ENCODE results near the gene PRKCA. TPM values are rescaled to one million over a fixed set of nuclear protein-coding genes. Genes with fewer than 3 reads are reported as not detected.
A peak's percentile ranks its signal among the peaks of the same experiment; 100 is the strongest.

Gene PRKCA
- total and polyA plus RNA-seq, 3 experiments from 2014 or later: 1.8 to 74.1 (median 73.9) TPM

DNA sequence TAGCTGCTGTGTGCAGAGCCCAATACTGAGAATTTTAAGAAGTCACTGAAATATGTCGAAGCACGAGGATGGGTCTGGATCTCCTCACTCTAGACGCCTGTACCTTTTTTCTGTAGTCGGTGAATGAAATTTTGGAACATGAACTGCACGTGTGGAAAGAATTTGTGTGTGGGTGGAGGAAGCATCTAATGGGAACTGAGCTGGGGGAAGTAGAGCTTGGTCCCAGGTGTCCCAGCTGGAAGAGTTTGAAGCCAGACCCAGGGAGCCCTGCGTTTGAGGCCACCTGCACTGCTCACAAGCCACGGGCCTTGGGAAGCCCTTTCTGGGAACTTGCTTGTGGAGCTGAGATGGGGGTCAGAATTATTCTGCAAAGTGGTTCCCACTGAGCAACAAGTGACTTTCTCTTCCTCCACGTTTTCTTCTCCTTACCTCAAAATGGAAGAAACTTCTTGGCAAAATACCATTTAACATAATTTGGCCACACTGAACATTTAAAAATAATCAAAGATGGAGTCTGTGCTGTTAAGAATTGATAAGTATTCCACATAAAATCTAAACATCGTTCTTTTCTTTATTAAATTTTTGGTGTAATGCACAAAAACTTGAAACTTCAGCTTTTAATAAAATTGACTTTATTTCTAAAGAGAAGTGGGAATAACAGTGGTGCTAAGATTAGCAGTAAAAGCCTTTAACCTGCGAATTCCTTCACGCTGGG lies 163.8 kb downstream of the PRKCA start:
- Mint-ChIP-seq H3K4me1 (peaks cover 43 to 65% (median 61%) of the 10 kb centered on the region in 3 donors), H3K27me3 (peaks cover 0 to 2% of the 10 kb centered on the region in 2 donors), H3K27ac (peak overlapping the region in 1 of 8 donors; percentile 42), H3K9me3 (no peaks in the 10 kb centered on the region), H3K36me3 (no peaks in the 10 kb centered on the region), H3K4me3 (peak overlapping the region in 6 of 7 donors; percentile 26 to 66 (median 54))
- CTCF ChIA-PET: no interaction called here
- no peaks in the 10 kb centered on the region for H3K36me3 ChIP-seq (ENCODE audit: insufficient read depth, low read length)
- no peak for DNase-seq
- H3K27me3 ChIP-seq (ENCODE audit: insufficient read depth, low read length, poor library complexity, severe bottlenecking): no peaks in the 10 kb centered on the region
- peaks cover 38% of the 10 kb centered on the region for H3K4me1 ChIP-seq (ENCODE audit: insufficient read depth, low read length)
- no peak overlapping the region for H3K27ac ChIP-seq (ENCODE audit: low read depth, low read length)
- no peaks in the 10 kb centered on the region for H3K9me3 ChIP-seq (ENCODE audit: low read length)
- no peak overlapping the region for H3K4me3 ChIP-seq (ENCODE audit: low read length)
- POLR2A ChIA-PET: no interaction called here

DNA sequence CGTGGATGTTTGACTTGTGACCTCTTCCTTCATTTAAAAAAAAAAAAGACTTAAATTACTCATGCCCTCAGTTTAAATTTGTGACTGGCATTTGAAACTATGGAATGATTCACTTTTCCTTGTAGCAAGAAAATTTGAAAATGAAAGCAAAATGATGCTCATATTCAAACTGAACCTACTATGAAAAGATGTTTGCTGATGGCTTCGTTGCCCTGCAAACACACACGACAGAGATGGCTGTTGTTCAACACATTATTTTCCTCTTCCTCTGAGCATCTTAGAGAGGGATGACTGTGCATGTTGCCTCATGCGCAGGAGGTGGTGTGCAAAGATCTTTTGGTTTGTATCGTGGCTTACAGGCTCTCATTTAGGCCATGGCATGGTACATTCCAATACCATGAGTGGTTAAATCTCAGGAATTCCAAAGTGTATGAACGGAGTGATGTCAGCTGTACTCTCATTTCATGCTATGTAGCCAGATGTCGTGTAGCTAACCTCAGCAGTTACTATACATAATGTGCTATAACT lies 164.5 kb downstream of the PRKCA start:
- no peaks in the 10 kb centered on the region for H3K9me3 ChIP-seq (ENCODE audit: low read length)
- POLR2A ChIA-PET: no interaction called here
- Mint-ChIP-seq H3K27ac (peak overlapping the region in 3 of 8 donors; percentile 14 to 55 (median 38)), H3K27me3 (peaks cover 0 to 2% of the 10 kb centered on the region in 2 donors), H3K36me3 (no peaks in the 10 kb centered on the region), H3K9me3 (no peaks in the 10 kb centered on the region), H3K4me1 (peaks cover 40 to 67% (median 63%) of the 10 kb centered on the region in 3 donors), H3K4me3 (peak overlapping the region in 6 of 7 donors; percentile 37 to 66 (median 56))
- H3K27ac ChIP-seq (ENCODE audit: low read depth, low read length): no peak overlapping the region
- H3K4me1 ChIP-seq (ENCODE audit: insufficient read depth, low read length): peaks cover 38% of the 10 kb centered on the region
- no peaks in the 10 kb centered on the region for H3K36me3 ChIP-seq (ENCODE audit: insufficient read depth, low read length)
- no peak overlapping the region for H3K4me3 ChIP-seq (ENCODE audit: low read length)
- CTCF ChIA-PET: interaction anchor here (0.7 kb wide), 1 partner anchor 100 kb away, joined by 3 read pairs; no protein-coding TSS in a partner anchor
- no peaks in the 10 kb centered on the region for H3K27me3 ChIP-seq (ENCODE audit: insufficient read depth, low read length, poor library complexity, severe bottlenecking)
- no peak for DNase-seq

DNA sequence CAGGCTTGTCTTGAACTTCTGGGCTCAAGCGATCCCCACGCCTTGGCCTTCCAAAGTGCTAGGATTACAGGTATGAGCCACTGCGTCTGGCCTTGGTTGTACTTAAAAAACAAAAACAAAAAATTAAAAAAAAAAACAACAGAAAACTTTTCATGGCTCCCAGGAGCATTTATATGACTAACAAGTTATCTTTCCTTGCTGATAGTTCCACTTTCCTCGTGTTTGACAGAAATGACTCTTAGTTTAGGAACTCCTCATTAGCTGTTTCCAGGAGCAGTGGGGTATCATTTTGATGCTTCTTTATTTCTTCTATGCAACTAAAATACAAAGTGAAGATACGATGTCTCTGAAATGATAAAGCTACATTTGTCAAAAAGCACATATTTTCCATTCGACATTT lies 165.4 kb downstream of the PRKCA start:
- peaks cover 0 to 4% (median 0%) of the 10 kb centered on the region in 3 donors for H3K36me3 Mint-ChIP-seq
- no peaks in the 10 kb centered on the region for H3K9me3 ChIP-seq (ENCODE audit: low read length)
- H3K4me3 ChIP-seq (ENCODE audit: low read length): no peak overlapping the region
- no peak overlapping the region for H3K27ac ChIP-seq (ENCODE audit: low read depth, low read length)
- DNase-seq: no peak
- H3K27ac Mint-ChIP-seq: peak overlapping the region in 1 of 8 donors; percentile 50
- no peak overlapping the region for H3K4me3 Mint-ChIP-seq
- POLR2A ChIA-PET: no interaction called here
- H3K4me1 Mint-ChIP-seq: peaks cover 40 to 67% (median 60%) of the 10 kb centered on the region in 3 donors
- H3K4me1 ChIP-seq (ENCODE audit: insufficient read depth, low read length): peaks cover 42% of the 10 kb centered on the region
- CTCF ChIA-PET: interaction anchor here (0.7 kb wide), 1 partner anchor 99 kb away, joined by 3 read pairs; no protein-coding TSS in a partner anchor
- H3K36me3 ChIP-seq (ENCODE audit: insufficient read depth, low read length): no peaks in the 10 kb centered on the region
- H3K9me3 Mint-ChIP-seq: no peaks in the 10 kb centered on the region
- peaks cover 2 to 4% of the 10 kb centered on the region in 2 donors for H3K27me3 Mint-ChIP-seq
- H3K27me3 ChIP-seq (ENCODE audit: insufficient read depth, low read length, poor library complexity, severe bottlenecking): no peaks in the 10 kb centered on the region

DNA sequence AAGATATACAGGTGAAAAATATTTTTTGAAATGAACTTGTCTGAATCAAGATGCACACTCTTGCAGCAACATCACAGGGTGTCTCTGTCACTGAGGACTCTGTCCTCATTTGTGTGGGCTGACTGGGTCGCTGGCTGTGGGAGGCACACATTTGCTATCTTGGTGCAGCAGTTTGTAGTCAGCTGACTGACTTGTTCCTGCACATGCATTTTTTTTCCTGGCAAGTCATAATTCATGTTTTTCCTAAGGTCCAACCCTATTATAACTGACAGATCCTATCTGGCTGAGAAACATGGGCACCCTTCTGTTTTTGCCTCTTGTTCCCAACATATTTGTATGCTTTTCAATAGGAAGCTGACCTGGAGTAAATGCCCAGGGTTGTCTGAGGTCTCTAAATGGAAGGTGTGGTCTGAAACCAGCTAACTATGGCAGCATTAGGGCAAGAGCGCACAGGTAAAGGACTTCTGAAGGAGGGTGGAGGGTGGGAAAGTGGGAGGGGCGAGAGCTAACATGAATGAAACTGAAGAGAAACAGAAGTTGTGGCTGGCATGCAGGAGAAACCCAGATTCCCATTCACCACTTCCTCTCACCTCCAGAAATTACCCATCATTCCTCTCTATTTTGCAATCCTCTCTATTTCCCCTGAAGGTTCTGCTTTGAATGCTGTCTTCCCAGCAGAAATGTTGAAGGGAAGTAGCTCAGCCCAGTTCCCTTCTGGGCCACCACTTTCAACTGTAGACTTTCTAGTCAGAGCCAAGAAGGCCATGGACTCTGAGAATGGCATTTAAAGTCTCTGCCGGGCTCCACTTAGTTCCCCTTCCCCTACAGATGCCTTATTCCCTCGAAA lies 166.1 kb downstream of the PRKCA start:
- H3K27ac Mint-ChIP-seq: peak overlapping the region in 4 of 8 donors; percentile 45 to 61 (median 48)
- peak overlapping the region; percentile 45 for H3K27ac ChIP-seq (ENCODE audit: low read depth, low read length)
- CTCF ChIA-PET: no interaction called here

DNA sequence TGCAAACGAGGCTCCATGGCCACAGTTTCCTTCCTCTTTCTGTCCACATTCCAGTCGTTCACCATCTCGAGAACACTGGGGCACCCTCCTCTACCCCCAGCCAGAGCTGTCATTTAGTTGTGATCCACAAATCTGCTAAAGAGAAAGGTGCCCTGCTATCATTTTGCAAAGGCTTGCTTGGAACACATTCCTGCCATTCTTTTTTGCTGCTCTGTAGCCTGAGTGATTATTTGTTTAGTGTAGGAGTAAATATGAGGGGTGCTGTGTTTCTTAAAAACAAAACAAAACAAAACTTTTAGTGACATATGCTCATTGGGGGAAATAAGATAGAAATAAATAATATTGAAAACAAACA lies 166.7 kb downstream of the PRKCA start:
- Histone ChIP-seq H3K9me3 (ENCODE audit: low read length) (no peaks in the 10 kb centered on the region), H3K27ac (ENCODE audit: low read depth, low read length) (peak overlapping the region; percentile 45), H3K36me3 (ENCODE audit: insufficient read depth, low read length) (no peaks in the 10 kb centered on the region), H3K27me3 (ENCODE audit: insufficient read depth, low read length, poor library complexity, severe bottlenecking) (no peaks in the 10 kb centered on the region), H3K4me3 (ENCODE audit: low read length) (no peak overlapping the region), H3K4me1 (ENCODE audit: insufficient read depth, low read length) (peaks cover 42% of the 10 kb centered on the region)
- H3K9me3 Mint-ChIP-seq: no peaks in the 10 kb centered on the region
- ChIA-PET CTCF (no interaction called here), POLR2A (no interaction called here)
- peaks cover 0 to 4% of the 10 kb centered on the region in 2 donors for H3K27me3 Mint-ChIP-seq
- H3K36me3 Mint-ChIP-seq: peaks cover 0 to 4% (median 0%) of the 10 kb centered on the region in 3 donors
- peaks cover 36 to 61% (median 56%) of the 10 kb centered on the region in 3 donors for H3K4me1 Mint-ChIP-seq
- peak overlapping the region in 1 of 7 donors; percentile 71 for H3K4me3 Mint-ChIP-seq
- H3K27ac Mint-ChIP-seq: peak overlapping the region in 2 of 8 donors; percentile 24 to 36
- DNase-seq: no peak

More for the DNA sequence above, 166.1 kb downstream of the PRKCA start:
- Histone ChIP-seq H3K27me3 (ENCODE audit: insufficient read depth, low read length, poor library complexity, severe bottlenecking) (no peaks in the 10 kb centered on the region), H3K9me3 (ENCODE audit: low read length) (no peaks in the 10 kb centered on the region), H3K4me3 (ENCODE audit: low read length) (no peak overlapping the region), H3K36me3 (ENCODE audit: insufficient read depth, low read length) (no peaks in the 10 kb centered on the region), H3K4me1 (ENCODE audit: insufficient read depth, low read length) (peaks cover 42% of the 10 kb centered on the region)
- no peak for DNase-seq
- POLR2A ChIA-PET: no interaction called here
- Mint-ChIP-seq H3K36me3 (peaks cover 0 to 4% (median 0%) of the 10 kb centered on the region in 3 donors), H3K9me3 (no peaks in the 10 kb centered on the region), H3K4me3 (peak overlapping the region in 2 of 7 donors; percentile 22 to 71), H3K27me3 (peaks cover 0 to 4% of the 10 kb centered on the region in 2 donors), H3K4me1 (peaks cover 40 to 67% (median 56%) of the 10 kb centered on the region in 3 donors)

DNA sequence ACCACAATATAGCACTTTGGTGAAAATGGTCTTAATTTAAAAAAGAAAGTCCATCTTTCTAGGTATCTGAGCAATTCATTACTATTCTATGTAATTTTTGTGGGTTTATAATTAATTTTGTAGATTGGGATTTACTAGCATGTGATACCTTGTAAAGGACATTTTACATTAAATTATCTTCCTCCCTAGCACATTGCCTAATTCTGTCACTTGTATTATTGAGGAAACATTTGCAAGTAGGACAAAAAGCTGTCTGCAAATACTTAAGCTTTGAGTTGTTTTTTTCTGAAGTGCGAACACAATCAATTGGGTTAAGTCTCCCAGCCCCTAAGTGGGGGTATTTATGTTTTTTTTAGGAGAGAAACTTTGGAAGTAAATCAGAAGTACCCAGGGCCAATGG lies 167.0 kb downstream of the PRKCA start:
- Histone ChIP-seq H3K27ac (ENCODE audit: low read depth, low read length) (peak overlapping the region; percentile 45), H3K9me3 (ENCODE audit: low read length) (no peaks in the 10 kb centered on the region), H3K4me3 (ENCODE audit: low read length) (no peak overlapping the region), H3K4me1 (ENCODE audit: insufficient read depth, low read length) (peaks cover 42% of the 10 kb centered on the region), H3K36me3 (ENCODE audit: insufficient read depth, low read length) (no peaks in the 10 kb centered on the region), H3K27me3 (ENCODE audit: insufficient read depth, low read length, poor library complexity, severe bottlenecking) (no peaks in the 10 kb centered on the region)
- POLR2A ChIA-PET: no interaction called here
- CTCF ChIA-PET: no interaction called here
- H3K4me1 Mint-ChIP-seq: peaks cover 35 to 58% (median 56%) of the 10 kb centered on the region in 3 donors
- H3K9me3 Mint-ChIP-seq: no peaks in the 10 kb centered on the region
- no peak overlapping the region for H3K4me3 Mint-ChIP-seq
- peaks cover 0 to 4% of the 10 kb centered on the region in 2 donors for H3K27me3 Mint-ChIP-seq
- DNase-seq: no peak
- H3K36me3 Mint-ChIP-seq: peaks cover 0 to 4% (median 0%) of the 10 kb centered on the region in 3 donors
- peak overlapping the region in 1 of 8 donors; percentile 36 for H3K27ac Mint-ChIP-seq

DNA sequence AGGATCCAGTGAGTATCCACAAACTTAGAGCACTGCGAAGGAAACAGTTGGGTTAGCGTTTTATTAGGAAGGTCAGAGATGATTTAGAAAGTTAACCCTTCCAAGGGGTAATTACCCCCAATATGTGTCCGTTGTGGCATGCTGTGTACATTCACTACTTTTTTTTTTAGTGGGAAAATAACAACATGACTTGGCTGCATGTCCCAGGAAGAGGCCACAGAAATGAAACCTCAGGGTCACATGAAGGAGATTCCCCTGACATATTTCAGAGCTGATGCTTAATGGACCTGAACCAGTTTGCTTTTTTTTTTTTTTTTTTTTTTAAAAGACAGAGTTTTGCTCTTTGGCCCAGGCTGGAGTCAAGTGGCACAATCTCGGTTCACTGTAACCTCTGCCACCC lies 167.5 kb downstream of the PRKCA start:
- ChIA-PET POLR2A (no interaction called here), CTCF (no interaction called here)
- peaks cover 0 to 4% (median 0%) of the 10 kb centered on the region in 3 donors for H3K36me3 Mint-ChIP-seq
- H3K27ac Mint-ChIP-seq: no peak overlapping the region
- DNase-seq: no peak
- no peaks in the 10 kb centered on the region for H3K9me3 Mint-ChIP-seq
- peaks cover 35 to 58% (median 56%) of the 10 kb centered on the region in 3 donors for H3K4me1 Mint-ChIP-seq
- H3K4me3 ChIP-seq (ENCODE audit: low read length): no peak overlapping the region
- H3K36me3 ChIP-seq (ENCODE audit: insufficient read depth, low read length): no peaks in the 10 kb centered on the region
- peaks cover 0 to 4% of the 10 kb centered on the region in 2 donors for H3K27me3 Mint-ChIP-seq
- peaks cover 46% of the 10 kb centered on the region for H3K4me1 ChIP-seq (ENCODE audit: insufficient read depth, low read length)
- H3K4me3 Mint-ChIP-seq: no peak overlapping the region
- H3K9me3 ChIP-seq (ENCODE audit: low read length): no peaks in the 10 kb centered on the region
- no peaks in the 10 kb centered on the region for H3K27me3 ChIP-seq (ENCODE audit: insufficient read depth, low read length, poor library complexity, severe bottlenecking)
- no peak overlapping the region for H3K27ac ChIP-seq (ENCODE audit: low read depth, low read length)

All from CD8-positive, alpha-beta memory T cell (primary cell).